Stimulated activated CD4-positive, alpha-beta T cell treated with anti-CD3 and anti-CD28 coated beads, Interleukin-4, amount 100 ng/mL, for 1 hour (primary cell): ENCODE data around the gene CUL2.
"Not testable (repeated sequence)": the region's sequence is repeated elsewhere in the genome, so short reads cannot be mapped to it uniquely, and the experiment has no call there.

Source experiments
- DNase-seq: peaks from one replicate; pipeline ENCODE4 v3.0.0-alpha.2; 2020

The CUL2 gene

GRCh38 chr10:35079265-35079664 is 10.9 kb downstream of the CUL2 start:
- DNase-seq, result no peak

- DNase-seq, result no peak
Measured at GRCh38 chr10:35075228-35075627, 14.9 kb downstream of the CUL2 start.

DNA sequence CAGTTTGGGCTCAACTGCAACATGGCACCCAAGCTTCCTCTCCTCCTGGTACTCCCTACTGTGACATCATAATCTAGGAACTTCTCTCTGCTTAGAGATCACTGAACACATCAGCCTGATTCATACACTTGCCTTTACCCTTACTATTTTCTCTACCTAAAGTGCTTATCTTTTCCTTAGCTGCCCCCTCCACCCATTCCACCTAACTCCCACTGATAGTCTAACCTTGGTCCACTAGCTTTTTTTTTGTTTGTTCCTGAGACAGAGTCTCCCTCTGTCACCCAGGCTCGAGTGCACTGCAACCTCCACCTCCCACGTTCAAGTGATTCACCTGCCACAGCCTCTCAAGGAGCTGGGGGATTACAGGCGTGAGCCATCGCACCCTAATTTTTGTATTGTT is 15.9 kb downstream of the CUL2 start:
- DNase-seq, result no peak

DNA sequence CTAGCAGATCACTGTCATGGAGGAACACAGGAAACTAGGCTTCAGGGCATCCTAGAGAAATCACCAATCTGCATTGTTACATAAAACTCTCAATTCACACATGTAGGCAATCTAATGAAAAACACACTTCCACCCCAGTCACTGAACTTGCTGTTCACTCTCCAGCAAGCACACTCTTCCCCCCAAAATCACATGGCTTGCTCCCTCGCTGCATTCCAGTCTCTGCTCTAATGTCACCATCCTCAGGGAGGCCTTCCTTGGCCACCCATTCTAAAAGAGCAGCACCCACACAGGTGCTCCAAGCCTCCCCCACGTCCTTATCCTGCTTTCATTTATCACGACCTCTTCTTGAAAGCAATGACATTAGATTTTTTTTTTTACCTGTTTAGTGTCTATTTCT is 19.6 kb downstream of the CUL2 start:
- no peak for DNase-seq

- no peak for DNase-seq
Measured at GRCh38 chr10:35063837-35064454, 26.2 kb downstream of the CUL2 start.

DNA sequence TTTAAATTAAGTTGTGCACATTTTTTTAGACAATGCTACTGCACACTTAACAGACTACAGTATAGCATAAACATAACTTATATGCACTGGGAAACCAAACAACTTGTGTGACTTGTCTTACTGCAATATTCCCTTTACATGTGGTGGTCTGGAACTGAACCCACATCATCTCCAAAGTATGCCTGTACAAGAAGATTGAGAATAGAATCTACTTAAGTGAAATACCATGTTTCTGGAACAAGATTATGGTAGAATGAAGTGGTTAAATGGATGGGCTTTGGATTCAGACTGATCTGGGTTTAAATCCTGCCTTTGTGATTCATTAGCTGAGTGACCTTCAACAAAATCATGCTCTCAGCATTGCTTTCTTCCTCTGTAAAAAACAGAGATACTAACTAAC is 30.7 kb downstream of the CUL2 start:
- no peak for DNase-seq

GRCh38 chr10:35058686-35059085 is 31.5 kb downstream of the CUL2 start:
- no peak for DNase-seq

- DNase-seq, result no peak
Measured at GRCh38 chr10:35058134-35058533, 32.0 kb downstream of the CUL2 start.

DNA sequence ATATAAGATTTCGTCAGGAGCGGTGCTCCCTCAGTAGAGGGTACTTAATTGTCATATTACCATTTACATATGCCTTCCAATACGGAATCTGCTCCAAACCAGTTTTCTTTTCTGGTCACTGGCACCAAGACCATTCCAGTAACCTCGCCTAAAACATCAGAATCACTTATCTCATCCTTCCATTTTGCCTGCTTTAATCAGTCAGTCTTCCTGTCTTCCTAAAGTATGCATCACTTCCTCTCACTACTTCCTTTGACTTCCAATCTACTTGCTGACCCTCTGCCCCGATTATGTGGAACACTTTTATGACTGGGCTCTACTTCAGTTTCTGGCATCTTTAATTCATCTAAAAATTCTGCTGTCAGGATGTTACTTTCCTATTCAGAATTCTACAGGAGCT is 33.5 kb downstream of the CUL2 start:
- DNase-seq, result no peak

- DNase-seq, result no peak
Measured at GRCh38 chr10:35056133-35056532, 34.0 kb downstream of the CUL2 start.

GRCh38 chr10:35050568-35050967 is 39.6 kb downstream of the CUL2 start:
- DNase-seq, result no peak

GRCh38 chr10:35046074-35046473 is 44.1 kb downstream of the CUL2 start:
- DNase-seq, result no peak

DNA sequence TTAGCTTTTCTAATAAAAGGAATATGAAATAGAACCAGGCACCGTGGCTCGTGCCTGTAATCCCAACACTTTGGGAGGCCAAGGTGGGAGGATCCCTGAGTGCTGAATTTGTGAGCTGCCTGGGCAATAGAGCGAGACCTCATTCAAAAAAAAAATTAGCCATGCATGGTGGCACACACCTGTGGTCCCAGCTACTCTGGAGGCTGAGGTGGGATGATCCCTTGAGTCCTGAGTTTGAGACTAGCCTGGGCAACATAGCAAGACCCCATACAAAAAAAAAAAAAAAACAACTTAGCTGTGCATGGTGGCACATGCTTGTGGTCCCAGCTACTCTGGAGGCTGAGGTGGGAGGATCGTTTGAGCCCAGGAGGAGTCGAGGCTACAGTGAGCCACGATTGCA is 44.9 kb downstream of the CUL2 start:
- not testable (repeated sequence) for DNase-seq

GRCh38 chr10:35043796-35044344 is 46.3 kb downstream of the CUL2 start:
- DNase-seq, result no peak

DNA sequence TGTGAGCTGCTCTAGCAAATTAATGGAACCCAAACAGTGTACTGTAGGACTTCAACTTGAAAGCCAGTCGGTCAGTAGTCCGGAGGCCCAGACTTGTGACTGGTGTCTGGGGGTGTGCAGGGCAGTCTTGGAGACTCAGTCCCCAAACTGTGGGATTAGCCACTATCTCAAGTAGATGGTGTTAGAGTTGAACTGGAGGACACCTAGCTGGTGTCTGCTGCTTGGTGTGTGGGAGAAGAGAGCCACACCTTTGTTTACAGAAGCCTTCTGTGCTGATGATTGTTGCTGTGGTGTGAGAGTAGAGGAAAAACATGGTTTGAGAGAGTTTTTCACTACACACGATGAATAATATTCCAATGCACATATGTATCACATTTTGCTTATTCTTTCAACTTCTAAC is 47.4 kb downstream of the CUL2 start:
- DNase-seq, result no peak

DNA sequence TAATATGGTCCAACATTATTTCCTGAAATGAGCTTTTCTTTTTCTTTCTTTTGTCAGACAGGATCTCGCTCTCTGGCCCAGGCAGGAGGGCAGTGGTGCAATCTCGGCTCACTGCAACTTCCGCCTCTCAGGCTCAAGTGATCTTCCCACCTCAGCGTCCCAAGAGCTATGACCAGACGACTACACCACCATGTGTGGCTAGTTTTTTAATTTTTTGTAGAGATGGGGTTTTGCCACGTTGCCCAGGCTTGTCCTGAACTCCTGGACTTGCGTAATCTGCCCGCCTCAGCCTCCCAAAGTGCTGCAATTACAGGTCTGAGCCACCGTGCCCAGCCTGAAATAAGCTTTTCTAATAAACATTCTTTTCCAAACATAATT is 48.6 kb downstream of the CUL2 start:
- no peak for DNase-seq

DNA sequence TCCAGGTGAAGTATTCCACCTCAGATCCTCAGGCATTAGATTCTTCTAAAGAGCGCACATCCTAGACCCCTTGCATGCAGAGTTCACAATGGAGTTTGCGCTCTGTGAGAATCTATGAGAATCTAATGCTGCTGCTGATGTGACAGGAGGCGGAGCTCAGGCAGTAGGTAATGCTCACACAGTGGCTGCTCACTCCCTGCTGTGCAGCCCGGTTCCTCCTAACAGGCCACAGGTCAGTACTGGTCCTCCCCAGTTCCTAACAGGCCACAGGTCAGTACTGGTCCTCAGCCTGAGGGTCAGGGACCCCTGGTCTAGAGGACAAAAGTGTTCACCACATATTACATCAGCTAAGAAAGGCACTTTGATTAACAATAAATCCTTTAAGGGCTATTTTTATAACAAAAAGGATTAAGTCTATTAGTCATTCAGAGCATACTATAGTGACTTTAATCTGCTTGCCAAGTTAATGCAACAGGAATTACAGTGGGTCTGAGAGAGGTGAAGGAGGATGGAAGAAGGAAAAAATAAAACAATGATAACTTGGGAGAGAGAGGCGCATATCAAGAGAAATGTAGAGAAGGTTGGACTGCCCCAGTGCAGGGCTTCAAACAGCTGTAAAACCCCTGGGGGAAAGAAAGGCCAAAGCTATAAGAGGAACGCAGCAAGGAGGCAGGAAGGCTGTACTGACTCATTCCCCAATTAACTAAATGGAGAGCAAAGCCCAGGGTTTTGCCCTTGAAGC is 49.2 kb downstream of the CUL2 start:
- no peak for DNase-seq

DNA sequence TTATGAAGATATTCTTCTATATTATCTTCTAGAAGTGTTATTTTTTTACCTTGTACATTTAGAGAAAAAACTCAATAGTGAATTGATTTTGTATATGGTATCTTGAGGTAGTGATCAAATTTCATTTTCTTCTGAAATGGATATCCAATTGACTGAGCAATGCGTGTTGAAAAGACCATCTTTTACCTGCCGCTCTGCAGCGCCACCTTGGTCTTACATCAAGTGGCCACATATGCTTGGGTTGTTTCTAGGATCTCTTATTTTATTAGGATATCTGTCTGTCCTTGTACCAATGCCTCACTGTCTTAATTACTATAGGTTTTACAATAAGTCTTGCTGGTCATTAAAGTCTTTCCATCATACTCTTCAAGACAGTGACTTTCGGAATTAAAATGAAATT is 53.0 kb downstream of the CUL2 start:
- DNase-seq, result no peak

GRCh38 chr10:35035606-35036005 is 54.5 kb downstream of the CUL2 start:
- DNase-seq, result no peak

GRCh38 chr10:35027567-35027966 is 62.6 kb downstream of the CUL2 start:
- no peak for DNase-seq

- DNase-seq, result no peak
Measured at GRCh38 chr10:35025916-35026315, 64.2 kb downstream of the CUL2 start.

- no peak for DNase-seq
Measured at GRCh38 chr10:35020481-35020880, 69.7 kb downstream of the CUL2 start.

DNA sequence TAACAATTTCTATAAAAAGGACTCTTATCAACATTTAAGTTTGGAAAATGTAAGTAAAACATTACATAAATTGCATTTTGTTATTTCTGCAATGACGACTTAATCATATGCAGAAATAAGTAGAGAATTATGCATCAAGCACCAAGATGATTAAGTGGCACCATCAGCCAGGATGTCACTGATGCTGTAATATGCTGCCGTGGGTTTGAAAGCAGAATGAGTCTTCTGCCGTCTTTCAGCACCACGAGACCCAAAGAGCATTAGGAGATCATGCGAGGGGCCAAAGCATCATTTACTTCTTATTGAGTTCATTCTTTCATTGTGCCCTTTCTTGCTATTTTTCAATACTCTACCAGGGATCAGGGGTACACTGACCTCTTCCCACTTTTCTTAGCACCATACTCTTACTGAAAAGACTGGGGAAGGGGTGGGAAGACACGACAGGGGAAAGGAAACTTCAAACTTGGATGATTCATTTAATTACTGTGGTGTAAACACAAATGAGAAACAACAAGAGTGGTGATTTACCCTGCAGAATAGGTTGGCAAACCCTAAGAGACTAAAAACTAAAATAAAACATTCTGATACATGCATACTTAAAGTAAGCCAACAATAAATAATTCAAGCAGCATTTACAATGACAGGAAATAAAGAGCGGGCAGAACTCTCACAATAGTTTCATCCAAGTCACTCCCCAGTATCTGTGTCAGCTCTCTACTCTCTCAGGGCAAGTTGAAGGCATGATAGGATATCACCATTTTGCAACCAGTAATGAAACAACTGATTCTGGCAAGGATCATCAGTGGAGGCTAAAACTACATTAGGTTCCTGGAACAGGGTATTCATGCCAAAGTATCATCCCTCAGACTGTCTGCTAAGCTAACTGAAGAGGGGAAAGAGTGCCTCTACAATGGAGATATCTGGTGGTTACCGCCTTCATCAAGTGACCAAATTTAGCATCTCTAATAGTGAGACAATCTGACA is 70.8 kb downstream of the CUL2 start:
- DNase-seq, result no peak
